Naive thymus-derived CD4-positive, alpha-beta T cell (primary cell): ENCODE results near the gene C1orf226. TPM values are rescaled to one million over a fixed set of nuclear protein-coding genes. Genes with fewer than 3 reads are reported as not detected.
A peak's percentile ranks its signal among the peaks of the same experiment; 100 is the strongest.

Experiments
- ATAC-seq: fragments of 150-1000 bp; cut with Tn5 transposase; 2 replicates; pipeline ENCODE4 v1.10.0; 2021; ENCODE audit warnings: mild to moderate bottlenecking, moderate library complexity
- CTCF ChIA-PET: fragments of 350-600 bp; sonication (Branson Sonifier 250); formaldehyde crosslinking; loops from one replicate; lab custom pipeline; 2021; ENCODE audit warnings: antibody characterized with exemption; lab: Charles Lee
- POLR2A ChIA-PET: fragments of 350-600 bp; sonication (Branson Sonifier 250); formaldehyde crosslinking; loops from one replicate; lab custom pipeline; 2021; ENCODE audit warnings: antibody characterized with exemption, inconsistent platforms; lab: Charles Lee
- DNase-seq, 9 donors: peaks; one replicate each; pipeline versions ENCODE4 v3.0.0 to v3.0.0-alpha.2; 2020 to 2022; ENCODE audit warnings: mixed read lengths in 1 of 9
- H3K27ac ChIP-seq: one replicate; pipeline ENCODE4 v1.7.0; 2013; ENCODE audit warnings: mild to moderate bottlenecking, low read depth, low read length, moderate library complexity
- H3K27me3 ChIP-seq, 2 donors: one replicate each; pipeline ENCODE4 v1.7.0; 2013; ENCODE audit warnings: low read length in 2 of 2, mild to moderate bottlenecking in 2 of 2, moderate library complexity in 2 of 2; ENCODE audit not compliant: control insufficient read depth in 2 of 2, insufficient read depth in 2 of 2
- H3K36me3 ChIP-seq, 3 experiments: 1 replicate in 2 of 3; 2 replicates in 1 of 3; pipeline ENCODE4 v1.7.0; 2013; ENCODE audit warnings: low read length in 3 of 3, mild to moderate bottlenecking in 3 of 3, moderate library complexity in 1 of 3; ENCODE audit not compliant: insufficient read depth in 3 of 3, control insufficient read depth in 2 of 3
- H3K4me1 ChIP-seq, 2 donors: one replicate each; pipeline ENCODE4 v1.7.0; 2013; ENCODE audit warnings: low read length in 2 of 2, mild to moderate bottlenecking in 2 of 2, moderate library complexity in 1 of 2; ENCODE audit not compliant: control insufficient read depth in 2 of 2, insufficient read depth in 2 of 2
- H3K4me3 ChIP-seq: 2 replicates; pipeline ENCODE4 v1.7.0; 2013; ENCODE audit warnings: mild to moderate bottlenecking, low read length
- H3K9me3 ChIP-seq, 3 experiments: 1 replicate in 2 of 3; 2 replicates in 1 of 3; pipeline ENCODE4 v1.7.0; 2013; ENCODE audit warnings: low read length in 3 of 3; ENCODE audit not compliant: control insufficient read depth in 2 of 3
- H3K27ac Mint-ChIP-seq, 9 donors: one replicate each; pipeline ENCODE4 v1.8.0; 2020 to 2022; ENCODE audit warnings: mixed read lengths in 9 of 9, mild to moderate bottlenecking in 8 of 9, moderate library complexity in 5 of 9, inconsistent platforms in 2 of 9
- H3K27me3 Mint-ChIP-seq, 5 donors: one replicate each; pipeline ENCODE4 v1.8.0; 2021 to 2022; ENCODE audit warnings: mixed read lengths in 5 of 5, mild to moderate bottlenecking in 1 of 5
- H3K36me3 Mint-ChIP-seq, 5 donors: one replicate each; pipeline ENCODE4 v1.8.0; 2020 to 2022; ENCODE audit warnings: mixed read lengths in 5 of 5, mild to moderate bottlenecking in 3 of 5, inconsistent platforms in 1 of 5
- H3K4me1 Mint-ChIP-seq, 7 donors: one replicate each; pipeline ENCODE4 v1.8.0; 2020 to 2022; ENCODE audit warnings: mixed read lengths in 7 of 7, mild to moderate bottlenecking in 3 of 7, inconsistent platforms in 1 of 7
- H3K4me3 Mint-ChIP-seq, 10 donors: one replicate each; pipeline ENCODE4 v1.8.0; 2020 to 2022; ENCODE audit warnings: mild to moderate bottlenecking in 10 of 10, mixed read lengths in 10 of 10, moderate library complexity in 6 of 10, inconsistent platforms in 2 of 10
- H3K9me3 Mint-ChIP-seq, 11 donors: one replicate each; pipeline ENCODE4 v1.8.0; 2020 to 2022; ENCODE audit warnings: mixed read lengths in 11 of 11, mild to moderate bottlenecking in 4 of 11, inconsistent platforms in 1 of 11, moderate library complexity in 1 of 11
- intact Hi-C, 2 donors: fragments of 100-400 bp; cut with micrococcal nuclease; formaldehyde crosslinking; loops; one replicate each; pipeline ENCODE4 v1.15.1; 2023
- polyA plus RNA-seq, 2 donors: library from polyadenylated mRNA; unstranded; fragments of 300-500 nt; fragmentation: Illumina TruSeq; gene quantifications; one replicate each; pipeline ENCODE4 v1.2.3, GENCODE V29; 2021
- total RNA-seq, 6 experiments: library from RNA in 5 of 6; stranded (reverse) in 5 of 6; gene quantifications; 1 replicate in 5 of 6; 2 replicates in 1 of 6; pipeline ENCODE4 v1.2.3 and lab custom pipeline; 2021 to 2026

Gene C1orf226
- total and polyA plus RNA-seq, 7 experiments from 2014 or later = 0.24 TPM; not detected in 6

DNA sequence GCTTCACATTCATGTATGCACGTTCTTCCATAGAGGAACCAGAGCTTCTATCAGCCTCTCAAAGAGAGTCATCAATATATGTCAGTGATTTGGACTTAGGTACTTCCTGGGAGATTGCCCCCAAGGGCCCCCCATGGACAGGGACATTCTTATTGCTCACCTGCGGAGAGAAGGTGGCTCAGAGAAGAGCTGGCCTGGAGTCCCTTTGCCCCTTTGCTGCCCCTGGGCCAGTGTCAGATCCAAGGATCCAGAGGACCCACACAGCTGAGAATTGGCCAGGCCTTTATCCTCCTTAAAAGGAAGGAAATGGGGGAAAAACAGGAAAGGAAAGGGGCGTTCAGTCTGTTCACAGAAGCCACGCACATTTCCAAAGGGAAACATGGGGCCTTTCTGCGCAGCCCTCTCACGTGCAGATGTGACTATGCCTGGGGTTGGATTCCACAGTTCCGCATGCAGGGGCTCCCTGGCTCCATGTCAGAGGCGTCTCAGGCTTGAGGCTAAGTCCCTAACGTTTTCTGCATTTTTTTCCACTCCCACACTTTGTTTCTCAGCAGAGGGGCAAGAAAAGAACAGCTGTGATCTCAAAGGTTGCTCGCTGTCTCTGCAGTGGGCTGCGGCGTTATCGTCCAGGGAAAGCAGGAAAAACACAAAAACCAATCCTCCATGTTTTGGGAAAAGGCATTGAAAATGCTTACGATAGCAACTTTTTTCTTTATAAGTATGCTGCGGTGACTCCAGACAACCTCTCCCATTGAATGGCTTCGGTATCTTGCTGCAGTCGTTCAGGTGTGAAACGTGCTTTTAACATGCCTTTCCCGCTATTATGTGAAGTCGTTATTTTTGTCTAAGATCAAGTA, 5.9 kb downstream of the C1orf226 start:
- Mint-ChIP-seq H3K4me3 (no peak overlapping the region), H3K27ac (no peak overlapping the region), H3K9me3 (no peaks in the 10 kb centered on the region), H3K36me3 (no peaks in the 10 kb centered on the region), H3K27me3 (peaks cover 8 to 38% (median 17%) of the 10 kb centered on the region in 5 donors), H3K4me1 (peaks cover 0 to 19% (median 1%) of the 10 kb centered on the region in 7 donors)
- Histone ChIP-seq H3K9me3 (no peaks in the 10 kb centered on the region), H3K27me3 (no peaks in the 10 kb centered on the region), H3K27ac (no peak overlapping the region), H3K4me3 (no peak overlapping the region), H3K36me3 (no peaks in the 10 kb centered on the region), H3K4me1 (no peaks in the 10 kb centered on the region)
- POLR2A ChIA-PET = no interaction called here
- DNase-seq (no peak), ATAC-seq (no peak)
- intact Hi-C loops = no loop called here
- CTCF ChIA-PET = no interaction called here

DNA sequence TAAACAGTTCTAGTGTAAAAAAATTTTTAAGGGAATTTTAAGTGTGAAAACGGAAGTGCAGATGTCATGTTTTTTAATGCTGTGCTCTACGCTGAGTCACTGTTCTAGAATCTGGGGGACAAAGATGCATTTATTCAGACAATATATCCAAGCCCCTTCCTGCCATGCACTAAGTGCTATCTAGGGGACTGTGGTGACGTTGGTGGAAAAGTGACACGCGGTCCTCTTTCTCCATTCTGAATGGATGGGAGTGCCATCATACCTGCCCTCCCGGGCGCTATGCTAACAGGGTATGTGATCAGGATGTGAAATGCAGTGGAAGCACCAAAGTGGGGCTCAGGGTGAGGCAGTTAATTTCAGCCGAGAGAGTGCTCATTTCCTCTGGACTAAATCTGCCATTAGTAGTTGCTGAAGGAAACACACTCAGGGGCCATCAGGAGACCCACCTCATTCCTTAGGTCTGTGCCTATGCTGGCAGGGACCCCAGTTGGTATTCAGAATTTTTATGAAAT, 6.6 kb downstream of the C1orf226 start:
- Mint-ChIP-seq H3K9me3 (no peaks in the 10 kb centered on the region), H3K27me3 (peaks cover 9 to 38% (median 17%) of the 10 kb centered on the region in 5 donors), H3K36me3 (no peaks in the 10 kb centered on the region), H3K4me1 (peaks cover 0 to 19% (median 1%) of the 10 kb centered on the region in 7 donors), H3K27ac (no peak overlapping the region), H3K4me3 (no peak overlapping the region)
- Histone ChIP-seq H3K36me3 (no peaks in the 10 kb centered on the region), H3K9me3 (no peaks in the 10 kb centered on the region), H3K4me3 (no peak overlapping the region), H3K27me3 (no peaks in the 10 kb centered on the region), H3K27ac (no peak overlapping the region), H3K4me1 (no peaks in the 10 kb centered on the region)
- CTCF ChIA-PET = no interaction called here
- no peak for ATAC-seq
- intact Hi-C loops = no loop called here
- POLR2A ChIA-PET = no interaction called here
- DNase-seq = no peak

DNA sequence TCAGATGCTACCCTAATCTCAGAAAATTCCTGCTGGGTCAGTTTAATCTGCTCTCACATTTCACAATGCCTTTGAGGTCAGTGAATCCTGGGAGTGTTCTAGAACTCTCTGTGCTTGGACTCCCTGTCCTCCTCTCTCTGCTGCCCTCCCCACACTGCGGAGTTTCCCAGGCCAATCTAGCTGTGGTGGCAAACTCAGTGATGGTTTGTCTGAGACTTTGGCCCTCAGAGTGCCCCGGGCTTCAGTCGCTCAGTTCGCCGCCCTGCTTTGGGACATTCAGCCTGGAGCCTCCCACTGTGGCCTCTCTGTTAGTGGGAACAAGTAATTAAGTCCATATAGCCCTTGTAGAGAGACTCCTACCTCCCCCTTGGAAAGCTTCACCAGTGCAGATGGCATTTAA, 7.1 kb downstream of the C1orf226 start:
- CTCF ChIA-PET = no interaction called here
- intact Hi-C loops = no loop called here
- DNase-seq = no peak
- no peaks in the 10 kb centered on the region for H3K36me3 Mint-ChIP-seq
- peak overlapping the region in 1 of 9 donors; percentile 34 for H3K27ac Mint-ChIP-seq
- Histone ChIP-seq H3K27me3 (no peaks in the 10 kb centered on the region), H3K4me1 (no peaks in the 10 kb centered on the region), H3K4me3 (no peak overlapping the region), H3K9me3 (no peaks in the 10 kb centered on the region), H3K36me3 (no peaks in the 10 kb centered on the region), H3K27ac (no peak overlapping the region)
- no peak overlapping the region for H3K4me3 Mint-ChIP-seq
- peaks cover 0 to 19% (median 1%) of the 10 kb centered on the region in 7 donors for H3K4me1 Mint-ChIP-seq
- peaks cover 9 to 38% (median 17%) of the 10 kb centered on the region in 5 donors for H3K27me3 Mint-ChIP-seq
- POLR2A ChIA-PET = no interaction called here
- no peaks in the 10 kb centered on the region for H3K9me3 Mint-ChIP-seq
- no peak for ATAC-seq

DNA sequence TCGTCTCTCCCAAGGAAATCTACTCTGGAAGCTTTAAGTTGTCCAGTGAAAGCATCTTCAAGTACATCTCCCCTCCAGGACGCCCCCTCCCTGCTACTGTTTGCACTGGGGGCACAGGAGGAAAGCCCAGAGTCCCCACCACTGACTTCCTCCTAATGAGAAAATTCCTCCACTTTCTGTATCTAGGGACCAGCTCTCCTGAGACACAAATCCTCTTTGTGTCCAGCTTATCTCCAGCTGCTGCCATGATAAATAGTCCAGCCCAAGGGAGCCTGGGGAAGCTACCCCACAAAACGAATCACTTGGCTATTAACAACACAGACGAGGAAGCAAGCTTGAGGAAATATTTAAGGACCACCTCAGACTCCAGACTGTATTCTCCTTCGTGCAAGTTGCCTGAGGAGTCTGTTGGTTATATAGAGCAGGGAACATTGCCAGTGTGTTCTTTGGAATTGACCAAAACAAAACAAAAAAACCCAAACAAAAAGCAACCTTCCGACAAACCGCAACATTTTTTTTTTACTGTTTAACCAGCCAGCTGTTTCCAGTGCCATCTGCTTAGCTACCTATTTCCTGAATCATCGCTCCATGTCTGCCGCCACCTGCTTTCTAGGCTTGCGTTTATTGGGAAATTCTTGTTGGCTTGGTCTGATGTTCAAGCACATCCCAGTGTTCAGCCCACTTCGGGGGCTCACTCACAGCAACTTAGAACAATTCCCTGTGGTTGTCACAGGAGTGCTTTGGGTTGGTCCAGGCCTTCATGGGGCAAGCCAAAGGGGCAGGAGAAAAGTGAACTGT, 7.7 kb downstream of the C1orf226 start:
- Histone ChIP-seq H3K4me3 (no peak overlapping the region), H3K9me3 (no peaks in the 10 kb centered on the region), H3K27me3 (no peaks in the 10 kb centered on the region), H3K4me1 (no peaks in the 10 kb centered on the region), H3K36me3 (no peaks in the 10 kb centered on the region), H3K27ac (no peak overlapping the region)
- Mint-ChIP-seq H3K27me3 (peaks cover 9 to 38% (median 17%) of the 10 kb centered on the region in 5 donors), H3K27ac (peak overlapping the region in 1 of 9 donors; percentile 34), H3K4me3 (no peak overlapping the region), H3K4me1 (peaks cover 0 to 19% (median 1%) of the 10 kb centered on the region in 7 donors), H3K9me3 (no peaks in the 10 kb centered on the region), H3K36me3 (no peaks in the 10 kb centered on the region)
- ChIA-PET CTCF (interaction anchor here (0.9 to 1.0 kb wide), 2 partner anchors 9 to 333 kb away, joined by 3 to 4 read pairs; no protein-coding TSS in a partner anchor), POLR2A (no interaction called here)
- intact Hi-C loops = no loop called here
- DNase-seq = no peak
- ATAC-seq = no peak

DNA sequence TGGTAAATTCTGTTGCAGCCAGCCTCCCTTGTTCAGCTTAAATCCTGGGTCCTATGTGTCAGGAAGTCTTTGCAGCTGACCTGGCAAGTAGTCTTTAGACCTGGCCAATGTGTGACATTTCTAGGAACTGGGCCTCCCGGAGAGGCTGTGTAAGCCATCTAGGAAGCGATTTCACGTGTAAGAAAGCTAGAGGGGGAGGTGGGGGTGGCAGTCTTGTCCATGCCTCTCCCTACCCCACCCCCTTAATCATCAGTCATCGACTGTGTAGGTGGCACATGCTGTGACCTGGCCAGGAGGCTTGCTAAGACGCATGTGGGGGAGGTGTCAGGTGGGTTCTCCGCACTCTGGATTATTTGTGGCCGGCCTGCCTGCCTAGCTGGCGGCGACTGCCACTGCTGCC, 8.4 kb downstream of the C1orf226 start:
- CTCF ChIA-PET = interaction anchor here (0.9 to 1.0 kb wide), 2 partner anchors 9 to 334 kb away, joined by 3 to 4 read pairs; no protein-coding TSS in a partner anchor
- no peaks in the 10 kb centered on the region for H3K27me3 ChIP-seq

DNA sequence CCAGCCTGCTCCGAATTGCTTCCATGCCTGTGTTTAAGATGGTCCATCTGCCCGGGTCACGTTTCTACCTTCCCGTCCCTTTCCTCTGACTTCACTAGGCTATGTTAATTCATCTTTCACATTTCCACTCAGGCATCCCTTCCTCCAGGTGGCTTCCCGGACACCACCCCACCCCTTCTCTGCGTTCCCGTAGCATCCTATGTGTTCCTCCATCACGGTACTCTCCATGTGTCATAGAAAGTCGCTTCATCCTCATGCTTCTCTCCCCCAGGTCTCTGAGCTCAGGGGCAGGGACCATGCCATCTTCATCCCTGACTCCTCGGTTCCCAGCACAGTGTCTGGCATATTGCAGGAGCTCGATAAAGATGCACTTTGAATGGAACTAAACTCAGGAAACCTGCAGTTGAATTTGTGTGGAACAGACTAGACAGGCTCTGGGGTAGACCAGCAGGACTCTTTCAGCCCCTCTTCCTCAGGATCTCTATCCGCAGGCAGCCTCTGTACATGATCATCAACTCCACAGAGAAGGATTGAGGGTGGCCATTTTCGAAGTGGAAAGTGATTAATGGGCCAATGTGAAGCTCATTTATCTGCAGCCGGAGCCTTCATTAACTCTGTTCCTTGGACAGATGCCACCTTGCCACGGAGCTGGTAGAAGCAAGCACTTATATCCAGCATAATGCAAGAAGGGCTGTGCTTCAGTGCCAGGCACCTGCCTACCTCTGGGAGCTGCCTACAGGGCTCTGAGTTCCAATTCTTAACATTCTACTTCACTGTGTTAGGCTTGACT, 9.1 kb downstream of the C1orf226 start:
- ChIA-PET POLR2A (no interaction called here), CTCF (interaction anchor here (0.9 to 1.7 kb wide), 2 partner anchors 10 to 335 kb away, joined by 4 to 5 read pairs; partner anchors contain the start of gene C1orf226)
- Mint-ChIP-seq H3K27ac (no peak overlapping the region), H3K9me3 (no peaks in the 10 kb centered on the region), H3K4me3 (no peak overlapping the region), H3K36me3 (no peaks in the 10 kb centered on the region), H3K4me1 (peaks cover 0 to 19% (median 1%) of the 10 kb centered on the region in 7 donors), H3K27me3 (peaks cover 9 to 35% (median 17%) of the 10 kb centered on the region in 5 donors)
- DNase-seq (no peak), ATAC-seq (no peak)
- Histone ChIP-seq H3K27ac (no peak overlapping the region), H3K36me3 (no peaks in the 10 kb centered on the region), H3K9me3 (no peaks in the 10 kb centered on the region), H3K27me3 (no peaks in the 10 kb centered on the region), H3K4me1 (no peaks in the 10 kb centered on the region), H3K4me3 (no peak overlapping the region)
- intact Hi-C loops = loop anchor here in 1 of 2 donors (5.0 kb wide), 1 partner anchor 598 kb away; no protein-coding TSS in a partner anchor

More for the DNA sequence above, 8.4 kb downstream of the C1orf226 start:
- Mint-ChIP-seq H3K4me3 (no peak overlapping the region), H3K27me3 (peaks cover 9 to 38% (median 17%) of the 10 kb centered on the region in 5 donors), H3K27ac (no peak overlapping the region), H3K9me3 (no peaks in the 10 kb centered on the region), H3K36me3 (no peaks in the 10 kb centered on the region), H3K4me1 (peaks cover 0 to 19% (median 1%) of the 10 kb centered on the region in 7 donors)
- DNase-seq (no peak), ATAC-seq (no peak)
- Histone ChIP-seq H3K36me3 (no peaks in the 10 kb centered on the region), H3K27ac (no peak overlapping the region), H3K4me3 (no peak overlapping the region), H3K4me1 (no peaks in the 10 kb centered on the region), H3K9me3 (no peaks in the 10 kb centered on the region)
- POLR2A ChIA-PET = no interaction called here
- intact Hi-C loops = loop anchor here in 1 of 2 donors (5.0 kb wide), 1 partner anchor 598 kb away; no protein-coding TSS in a partner anchor
